CD4-positive, alpha-beta memory T cell (primary cell): Measurements from ENCODE around the gene CYP2R1. TPM values are rescaled to one million over a fixed set of nuclear protein-coding genes. Genes with fewer than 3 reads are reported as not detected.
A peak's percentile ranks its signal among the peaks of the same experiment; 100 is the strongest.
"Not testable (repeated sequence)": the region's sequence is repeated elsewhere in the genome, so short reads cannot be mapped to it uniquely, and the experiment has no call there.

ENCODE experiments used
- CTCF ChIA-PET: fragments of 350-600 bp; sonication (Branson Sonifier 250); formaldehyde crosslinking; loops from one replicate; lab custom pipeline; 2021; ENCODE audit warnings: inconsistent platforms; ENCODE audit not compliant: partially characterized antibody; lab: Charles Lee
- POLR2A ChIA-PET: fragments of 350-600 bp; sonication (Branson Sonifier 250); formaldehyde crosslinking; loops from one replicate; lab custom pipeline; 2021; ENCODE audit not compliant: partially characterized antibody; lab: Charles Lee
- DNase-seq, 5 donors: peaks; one replicate each; pipeline versions ENCODE4 v3.0.0 to v3.0.0-alpha.2; 2020 to 2022; ENCODE audit warnings: mixed read lengths in 1 of 5
- H3K27ac ChIP-seq: one replicate; pipeline ENCODE4 v1.7.0; 2013; ENCODE audit warnings: low read depth, low read length
- H3K27me3 ChIP-seq: 2 replicates; pipeline ENCODE4 v1.7.0; 2013; ENCODE audit warnings: mild to moderate bottlenecking, low read length, moderate library complexity; ENCODE audit not compliant: insufficient read depth
- H3K36me3 ChIP-seq: 2 replicates; pipeline ENCODE4 v1.7.0; 2013; ENCODE audit warnings: mild to moderate bottlenecking, low read length, moderate library complexity; ENCODE audit not compliant: insufficient read depth
- H3K4me1 ChIP-seq: 2 replicates; pipeline ENCODE4 v1.7.0; 2013; ENCODE audit warnings: mild to moderate bottlenecking, low read length, moderate library complexity; ENCODE audit not compliant: insufficient read depth
- H3K4me3 ChIP-seq, 2 donors: one replicate each; pipeline ENCODE4 v1.7.0; 2013; ENCODE audit warnings: low read length in 2 of 2, mild to moderate bottlenecking in 1 of 2
- H3K9me3 ChIP-seq, 2 donors: one replicate each; pipeline ENCODE4 v1.7.0; 2013; ENCODE audit warnings: low read length in 2 of 2, control low read depth in 1 of 2; ENCODE audit not compliant: control insufficient read depth in 1 of 2
- H3K27ac Mint-ChIP-seq, 7 donors: one replicate each; pipeline ENCODE4 v1.8.0; 2020 to 2021; ENCODE audit warnings: mixed read lengths in 7 of 7, mild to moderate bottlenecking in 6 of 7, inconsistent platforms in 3 of 7, moderate library complexity in 3 of 7
- H3K27me3 Mint-ChIP-seq, 2 donors: one replicate each; pipeline ENCODE4 v1.8.0; 2020 to 2021; ENCODE audit warnings: mixed read lengths in 2 of 2
- H3K36me3 Mint-ChIP-seq, 2 donors: one replicate each; pipeline ENCODE4 v1.8.0; 2020 to 2021; ENCODE audit warnings: mixed read lengths in 2 of 2, inconsistent platforms in 1 of 2, mild to moderate bottlenecking in 1 of 2
- H3K4me1 Mint-ChIP-seq, 4 donors: one replicate each; pipeline ENCODE4 v1.8.0; 2020 to 2021; ENCODE audit warnings: mixed read lengths in 4 of 4, mild to moderate bottlenecking in 1 of 4
- H3K4me3 Mint-ChIP-seq, 8 donors: one replicate each; pipeline ENCODE4 v1.8.0; 2020 to 2021; ENCODE audit warnings: mixed read lengths in 8 of 8, mild to moderate bottlenecking in 7 of 8, moderate library complexity in 6 of 8, inconsistent platforms in 3 of 8
- H3K9me3 Mint-ChIP-seq, 8 donors: one replicate each; pipeline ENCODE4 v1.8.0; 2020 to 2021; ENCODE audit warnings: mixed read lengths in 8 of 8, mild to moderate bottlenecking in 5 of 8, inconsistent platforms in 3 of 8, moderate library complexity in 1 of 8
- intact Hi-C: fragments of 100-400 bp; cut with micrococcal nuclease; formaldehyde crosslinking; loops from one replicate; pipeline ENCODE4 v1.15.1; 2023
- polyA plus RNA-seq, 2 donors: library from polyadenylated mRNA; unstranded; fragments of 300-500 nt; fragmentation: Illumina TruSeq; gene quantifications; one replicate each; pipeline ENCODE4 v1.2.3, GENCODE V29; 2021
- total RNA-seq, 2 experiments: library from RNA; stranded (reverse); gene quantifications; one replicate each; pipeline ENCODE4 v1.2.3, GENCODE V29; 2021

The CYP2R1 gene
- total and polyA plus RNA-seq, 4 experiments from 2014 or later = 10.0 to 15.2 (median 13.4) TPM

- no peaks in the 10 kb centered on the region for H3K9me3 ChIP-seq
- Mint-ChIP-seq H3K9me3 (no peaks in the 10 kb centered on the region), H3K36me3 (peaks cover 0 to 8% of the 10 kb centered on the region in 2 donors), H3K4me3 (no peak overlapping the region), H3K27me3 (peaks cover 0 to 2% of the 10 kb centered on the region in 2 donors), H3K4me1 (peaks cover 2 to 24% (median 14%) of the 10 kb centered on the region in 4 donors), H3K27ac (no peak overlapping the region)
- H3K4me1 ChIP-seq = peaks cover 15% of the 10 kb centered on the region
- H3K27me3 ChIP-seq = no peaks in the 10 kb centered on the region
- no peak overlapping the region for H3K4me3 ChIP-seq
- H3K36me3 ChIP-seq = no peaks in the 10 kb centered on the region
- intact Hi-C loops = loop anchor here (5.0 to 10.0 kb wide), 4 partner anchors 248 to 1433 kb away; partner anchors contain the start of genes BTBD10 and RRAS2
- ChIA-PET POLR2A (interaction anchor here (1.2 kb wide), 1 partner anchor 11 kb away, joined by 3 read pairs; no protein-coding TSS in a partner anchor), CTCF (interaction anchor here (6.7 kb wide), 1 partner anchor 12 kb away, joined by 143 read pairs; no protein-coding TSS in a partner anchor)
- DNase-seq = no peak
- no peak overlapping the region for H3K27ac ChIP-seq
Observed at GRCh38 chr11:14894657-14895598, 2.9 kb upstream of the CYP2R1 start.

GRCh38 chr11:14892577-14892976 is 546 bp upstream of the CYP2R1 start:
- no peaks in the 10 kb centered on the region for H3K36me3 ChIP-seq
- Mint-ChIP-seq H3K27ac (peak overlapping the region; percentile 79 to 97 (median 88)), H3K4me3 (peak overlapping the region; percentile 87 to 94 (median 90)), H3K9me3 (no peaks in the 10 kb centered on the region), H3K27me3 (no peaks in the 10 kb centered on the region), H3K4me1 (peaks cover 15 to 45% (median 30%) of the 10 kb centered on the region in 4 donors), H3K36me3 (peaks cover 0 to 8% of the 10 kb centered on the region in 2 donors)
- peak overlapping the region; percentile 80 for H3K27ac ChIP-seq
- H3K4me1 ChIP-seq = peaks cover 36% of the 10 kb centered on the region
- CTCF ChIA-PET = interaction anchor here (0.6 to 6.7 kb wide), 14 partner anchors 8 to 550 kb away, joined by 3 to 143 read pairs (median 4); partner anchors contain the start of gene PDE3B
- DNase-seq = no peak
- H3K27me3 ChIP-seq = no peaks in the 10 kb centered on the region
- POLR2A ChIA-PET = interaction anchor here (0.9 to 3.8 kb wide), 13 partner anchors 10 to 393 kb away, joined by 3 to 39 read pairs (median 7); partner anchors contain the start of genes COPB1 and PSMA1
- H3K4me3 ChIP-seq = peak overlapping the region; percentile 91 to 96
- intact Hi-C loops = loop anchor here (1.0 to 10.0 kb wide), 6 partner anchors 13 to 1430 kb away; partner anchors contain the start of genes BTBD10 and RRAS2
- H3K9me3 ChIP-seq = no peaks in the 10 kb centered on the region

- ChIA-PET POLR2A (interaction anchor here (0.6 to 3.8 kb wide), 19 partner anchors 9 to 392 kb away, joined by 3 to 39 read pairs (median 5); partner anchors contain the start of genes COPB1 and PSMA1), CTCF (interaction anchor here (0.6 to 6.7 kb wide), 15 partner anchors 9 to 549 kb away, joined by 3 to 143 read pairs (median 6); partner anchors contain the start of genes PDE3B and PSMA1)
- H3K4me3 ChIP-seq = peak overlapping the region; percentile 91 to 96
- peak overlapping the region; percentile 80 for H3K27ac ChIP-seq
- no peaks in the 10 kb centered on the region for H3K27me3 ChIP-seq
- Mint-ChIP-seq H3K4me1 (peaks cover 21 to 55% (median 40%) of the 10 kb centered on the region in 4 donors), H3K27ac (peak overlapping the region; percentile 94 to 99 (median 96)), H3K4me3 (peak overlapping the region; percentile 90 to 99 (median 94)), H3K36me3 (peaks cover 0 to 8% of the 10 kb centered on the region in 2 donors), H3K9me3 (no peaks in the 10 kb centered on the region), H3K27me3 (no peaks in the 10 kb centered on the region)
- peak; percentile 88 to 92 (median 90) for DNase-seq
- no peaks in the 10 kb centered on the region for H3K36me3 ChIP-seq
- peaks cover 36% of the 10 kb centered on the region for H3K4me1 ChIP-seq
- no peaks in the 10 kb centered on the region for H3K9me3 ChIP-seq
- intact Hi-C loops = loop anchor here (1.0 to 10.0 kb wide), 8 partner anchors 14 to 1429 kb away; partner anchors contain the start of genes BTBD10, PSMA1 and RRAS2
Observed at GRCh38 chr11:14891143-14892035, 642 bp downstream of the CYP2R1 start.

GRCh38 chr11:14886513-14886912 is 5.5 kb downstream of the CYP2R1 start:
- peak overlapping the region in 3 of 7 donors; percentile 11 to 46 (median 20) for H3K27ac Mint-ChIP-seq
- Histone ChIP-seq H3K4me3 (no peak overlapping the region), H3K27ac (no peak overlapping the region), H3K9me3 (no peaks in the 10 kb centered on the region), H3K36me3 (no peaks in the 10 kb centered on the region), H3K4me1 (peaks cover 36% of the 10 kb centered on the region), H3K27me3 (no peaks in the 10 kb centered on the region)
- ChIA-PET POLR2A (no interaction called here), CTCF (interaction anchor here (1.3 kb wide), 1 partner anchor 12 kb away, joined by 3 read pairs; no protein-coding TSS in a partner anchor)
- H3K4me1 Mint-ChIP-seq = peaks cover 24 to 64% (median 45%) of the 10 kb centered on the region in 4 donors
- H3K9me3 Mint-ChIP-seq = peaks cover 0 to 10% (median 1%) of the 10 kb centered on the region in 8 donors
- H3K36me3 Mint-ChIP-seq = peaks cover 14 to 22% of the 10 kb centered on the region in 2 donors
- no peaks in the 10 kb centered on the region for H3K27me3 Mint-ChIP-seq
- no peak overlapping the region for H3K4me3 Mint-ChIP-seq
- DNase-seq = no peak
- intact Hi-C loops = no loop called here

- Mint-ChIP-seq H3K4me1 (peaks cover 22 to 50% (median 38%) of the 10 kb centered on the region in 4 donors), H3K9me3 (peaks cover 0 to 10% (median 1%) of the 10 kb centered on the region in 8 donors), H3K27ac (peak overlapping the region in 1 of 7 donors; percentile 3), H3K27me3 (no peaks in the 10 kb centered on the region), H3K36me3 (peaks cover 24 to 26% of the 10 kb centered on the region in 2 donors), H3K4me3 (peak overlapping the region in 1 of 8 donors; percentile 9)
- intact Hi-C loops = no loop called here
- no peaks in the 10 kb centered on the region for H3K36me3 ChIP-seq
- H3K4me3 ChIP-seq = no peak overlapping the region
- peaks cover 24% of the 10 kb centered on the region for H3K4me1 ChIP-seq
- no peaks in the 10 kb centered on the region for H3K9me3 ChIP-seq
- no peak for DNase-seq
- ChIA-PET POLR2A (no interaction called here), CTCF (interaction anchor here (1.2 kb wide), 1 partner anchor 24 kb away, joined by 5 read pairs; no protein-coding TSS in a partner anchor)
- H3K27me3 ChIP-seq = no peaks in the 10 kb centered on the region
- no peak overlapping the region for H3K27ac ChIP-seq
Observed at GRCh38 chr11:14884667-14885273, 7.3 kb downstream of the CYP2R1 start.

GRCh38 chr11:14883683-14884082 is 8.3 kb downstream of the CYP2R1 start:
- H3K27ac Mint-ChIP-seq, DNase-seq, H3K9me3 Mint-ChIP-seq, intact Hi-C loops, POLR2A ChIA-PET, H3K36me3 ChIP-seq, H3K27me3 ChIP-seq, H3K4me3 Mint-ChIP-seq, H3K4me3 ChIP-seq, H3K27ac ChIP-seq, CTCF ChIA-PET, H3K9me3 ChIP-seq, H3K27me3 Mint-ChIP-seq: not testable (repeated sequence)
- peaks cover 17 to 41% (median 31%) of the 10 kb centered on the region in 4 donors for H3K4me1 Mint-ChIP-seq
- H3K36me3 Mint-ChIP-seq = peaks cover 27 to 30% of the 10 kb centered on the region in 2 donors
- H3K4me1 ChIP-seq = peaks cover 13% of the 10 kb centered on the region
